Activated CD8-positive, alpha-beta T cell treated with anti-CD3 and anti-CD28 coated beads for 36 hours (primary cell): ENCODE results near the gene KCNK7. TPM values are rescaled to one million over a fixed set of nuclear protein-coding genes. Genes with fewer than 3 reads are reported as not detected.
A peak's percentile ranks its signal among the peaks of the same experiment; 100 is the strongest.

Experiments
- ATAC-seq: fragments of 200-7000 bp; cut with Tn5 transposase; one replicate; pipeline ENCODE4 v1.10.0; 2021; ENCODE audit warnings: mild to moderate bottlenecking, moderate library complexity
- CTCF ChIA-PET: fragments of 350-600 bp; sonication (Branson Sonifier 250); formaldehyde crosslinking; loops from one replicate; lab custom pipeline; 2021; ENCODE audit warnings: antibody characterized with exemption; lab: Charles Lee
- POLR2A ChIA-PET: fragments of 350-600 bp; sonication (Branson Sonifier 250); formaldehyde crosslinking; loops from one replicate; lab custom pipeline; 2021; ENCODE audit warnings: antibody characterized with exemption; lab: Charles Lee
- DNase-seq: peaks from one replicate; pipeline ENCODE4 v3.0.0-alpha.2; 2020
- H3K27ac Mint-ChIP-seq: one replicate; pipeline ENCODE4 v1.8.0; 2021; ENCODE audit warnings: mild to moderate bottlenecking, mixed read lengths
- H3K27me3 Mint-ChIP-seq: one replicate; pipeline ENCODE4 v1.8.0; 2021; ENCODE audit warnings: mixed read lengths
- H3K36me3 Mint-ChIP-seq: one replicate; pipeline ENCODE4 v1.8.0; 2021; ENCODE audit warnings: low read depth, mixed read lengths
- H3K4me1 Mint-ChIP-seq: one replicate; pipeline ENCODE4 v1.8.0; 2021; ENCODE audit warnings: low read depth, mixed read lengths
- H3K4me3 Mint-ChIP-seq: one replicate; pipeline ENCODE4 v1.8.0; 2021; ENCODE audit warnings: mild to moderate bottlenecking, moderate library complexity, mixed read lengths
- H3K9me3 Mint-ChIP-seq: one replicate; pipeline ENCODE4 v1.8.0; 2021; ENCODE audit warnings: mixed read lengths
- CTCF ChIP-seq: fragments of 200-600 bp; IDR thresholded peaks from one replicate; pipeline ENCODE4 v1.8.0; 2022; ENCODE audit warnings: antibody characterized with exemption, mild to moderate bottlenecking
- intact Hi-C: fragments of 100-400 bp; cut with micrococcal nuclease; formaldehyde crosslinking; loops from one replicate; pipeline ENCODE4 v1.10.0; 2022
- total RNA-seq, 2 experiments: library from RNA; stranded (reverse); gene quantifications; one replicate each; pipeline ENCODE4 v1.2.3, GENCODE V29; 2021

KCNK7 gene
- total RNA-seq, 2 experiments from 2014 or later = 0.77 TPM; not detected in 1

DNA sequence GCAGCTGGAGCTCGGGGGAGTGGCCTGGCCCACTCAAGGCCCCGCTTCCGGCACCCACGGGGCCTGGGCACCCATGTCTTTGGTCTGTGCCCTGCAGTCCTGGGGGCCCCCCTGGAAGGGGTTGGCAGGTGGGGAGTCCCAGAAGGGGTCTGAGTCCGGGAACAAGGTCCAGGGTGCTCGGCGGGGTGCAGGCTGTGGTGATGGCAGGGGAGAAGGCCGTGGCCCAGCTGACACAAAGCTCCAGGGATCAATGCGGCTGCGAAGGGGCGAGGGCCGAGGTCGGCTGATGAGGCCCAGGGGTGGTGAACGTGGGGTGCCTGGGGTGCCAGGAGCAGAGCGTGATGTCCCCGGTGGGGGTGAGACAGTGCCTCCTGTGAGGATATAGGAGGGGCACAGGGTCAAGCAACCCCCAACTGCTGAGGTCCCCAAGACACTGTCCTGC lies 2.7 kb upstream of the KCNK7 start:
- intact Hi-C loops = no loop called here
- ATAC-seq = no peak
- no peaks in the 10 kb centered on the region for H3K9me3 Mint-ChIP-seq
- peaks cover 4% of the 10 kb centered on the region for H3K36me3 Mint-ChIP-seq
- TF ChIP-seq CTCF = no peak
- no peak for DNase-seq
- no peak overlapping the region for H3K4me3 Mint-ChIP-seq
- ChIA-PET POLR2A (interaction anchor here (1.5 kb wide), 1 partner anchor 11 kb away, joined by 4 read pairs; no protein-coding TSS in a partner anchor), CTCF (interaction anchor here (1.3 to 1.7 kb wide), 3 partner anchors 10 to 268 kb away, joined by 3 to 5 read pairs (median 4); partner anchors contain the start of gene FAM89B)
- peaks cover 12% of the 10 kb centered on the region for H3K4me1 Mint-ChIP-seq
- no peak overlapping the region for H3K27ac Mint-ChIP-seq
- no peaks in the 10 kb centered on the region for H3K27me3 Mint-ChIP-seq

DNA sequence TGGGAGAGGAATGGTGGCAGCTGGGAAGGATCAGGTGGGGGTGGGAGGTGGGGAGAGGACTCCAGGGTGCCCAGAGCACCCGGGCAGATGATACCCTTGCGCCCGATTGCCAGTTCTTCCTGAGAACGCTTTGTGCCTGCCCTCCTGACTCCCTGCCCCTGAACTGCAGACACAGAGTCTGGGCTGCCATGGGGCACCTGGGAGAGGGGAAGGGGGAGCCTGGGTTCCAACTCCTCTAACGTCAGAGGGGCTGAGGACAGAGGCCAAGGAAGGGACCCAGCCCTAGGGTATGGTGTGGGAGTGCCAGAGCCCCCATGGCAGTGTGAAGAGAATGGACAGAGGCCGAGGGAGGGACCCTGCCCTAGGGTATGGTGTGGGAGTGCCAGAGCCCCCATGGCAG lies 920 bp upstream of the KCNK7 start:
- H3K36me3 Mint-ChIP-seq = peaks cover 5% of the 10 kb centered on the region
- H3K4me1 Mint-ChIP-seq = peaks cover 12% of the 10 kb centered on the region
- CTCF ChIA-PET = interaction anchor here (1.6 to 5.3 kb wide), 4 partner anchors 9 to 56 kb away, joined by 5 to 47 read pairs (median 6); partner anchors contain the start of gene MAP3K11
- H3K27ac Mint-ChIP-seq = no peak overlapping the region
- H3K9me3 Mint-ChIP-seq = no peaks in the 10 kb centered on the region
- POLR2A ChIA-PET = interaction anchor here (0.6 to 5.7 kb wide), 5 partner anchors 9 to 463 kb away, joined by 3 to 39 read pairs (median 8); partner anchors contain the start of genes EHBP1L1 and MAP3K11
- ATAC-seq = no peak
- DNase-seq = no peak
- H3K4me3 Mint-ChIP-seq = no peak overlapping the region
- intact Hi-C loops = no loop called here
- no peaks in the 10 kb centered on the region for H3K27me3 Mint-ChIP-seq
- no peak for TF ChIP-seq CTCF

DNA sequence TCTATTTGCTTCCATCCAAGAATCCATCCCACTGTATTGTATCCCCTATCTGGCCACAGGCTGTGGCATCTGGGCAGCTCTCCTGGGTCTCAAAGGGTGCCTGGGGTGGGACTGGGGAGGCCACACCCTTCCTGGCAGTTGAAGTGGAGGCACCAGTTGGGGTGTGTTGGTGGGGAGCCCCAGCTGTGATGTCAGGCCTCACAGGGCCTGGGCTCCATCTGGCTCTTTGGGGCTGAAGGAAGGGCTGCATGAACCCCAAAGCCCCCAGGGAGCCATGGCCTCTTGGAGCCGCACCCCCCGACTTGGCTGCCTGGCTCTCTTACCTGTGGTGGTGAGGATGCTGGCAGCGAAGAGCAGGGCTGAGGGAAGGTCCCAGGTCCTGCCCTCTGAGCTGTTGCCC lies 469 bp downstream of the KCNK7 start:
- ATAC-seq (peak; percentile 11), DNase-seq (no peak)
- no peak for TF ChIP-seq CTCF
- H3K27ac Mint-ChIP-seq = no peak overlapping the region
- H3K4me1 Mint-ChIP-seq = peaks cover 16% of the 10 kb centered on the region
- ChIA-PET CTCF (interaction anchor here (1.4 to 5.3 kb wide), 6 partner anchors 9 to 185 kb away, joined by 3 to 47 read pairs (median 18); partner anchors contain the start of gene MAP3K11), POLR2A (interaction anchor here (0.6 to 5.7 kb wide), 8 partner anchors 8 to 55 kb away, joined by 3 to 39 read pairs (median 6); partner anchors contain the start of genes EHBP1L1, MAP3K11 and PCNX3)
- intact Hi-C loops = loop anchor here (2.0 kb wide), 1 partner anchor 14 kb away; no protein-coding TSS in a partner anchor
- no peaks in the 10 kb centered on the region for H3K27me3 Mint-ChIP-seq
- no peaks in the 10 kb centered on the region for H3K9me3 Mint-ChIP-seq
- H3K4me3 Mint-ChIP-seq = no peak overlapping the region
- H3K36me3 Mint-ChIP-seq = peaks cover 11% of the 10 kb centered on the region

DNA sequence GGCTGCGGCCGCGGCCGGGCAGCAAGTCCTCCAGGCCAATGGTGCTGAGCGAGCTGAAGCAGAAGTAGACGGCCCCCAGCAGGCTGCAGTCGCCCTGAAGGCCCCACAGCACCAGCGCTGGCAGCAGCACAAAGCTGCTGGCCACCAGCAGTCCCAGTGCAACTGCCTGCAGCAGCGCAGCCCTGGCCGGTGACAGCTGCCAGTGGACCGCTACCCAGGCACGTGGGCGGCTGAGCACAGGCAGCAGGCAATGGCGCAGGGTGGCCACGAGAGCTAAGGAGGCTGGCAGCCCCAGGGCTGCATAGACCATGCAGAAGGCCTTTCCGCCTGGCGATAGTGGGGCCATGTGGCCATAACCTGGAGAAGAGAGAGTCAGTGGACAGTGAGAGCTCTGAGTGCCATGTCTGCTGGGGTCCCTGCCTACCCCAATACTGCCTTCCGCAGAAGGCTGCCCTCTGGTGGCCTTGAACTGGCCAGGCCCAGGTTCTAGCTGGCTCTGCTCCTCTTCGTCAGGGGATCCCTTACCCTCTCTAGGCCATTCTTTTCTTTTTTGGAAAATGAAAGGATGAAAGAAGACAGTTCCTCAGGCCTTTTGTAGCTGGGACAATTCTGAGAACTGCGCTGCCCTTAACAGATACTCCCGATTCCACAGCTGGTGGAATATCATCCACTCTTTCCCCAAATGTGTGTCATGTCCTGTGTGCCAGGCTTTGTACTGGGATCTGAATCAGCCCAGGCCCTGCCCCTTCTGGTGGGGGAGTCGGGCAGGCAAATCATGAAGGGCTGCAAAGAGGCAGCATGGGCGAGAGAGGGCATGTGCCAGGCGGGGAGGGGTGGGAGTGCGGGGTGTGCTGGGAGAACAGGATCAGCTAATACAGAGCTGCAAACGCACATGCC lies 1.8 kb downstream of the KCNK7 start:
- peak; percentile 73 for DNase-seq
- Mint-ChIP-seq H3K4me3 (no peak overlapping the region), H3K36me3 (peaks cover 14% of the 10 kb centered on the region), H3K9me3 (no peaks in the 10 kb centered on the region), H3K27me3 (no peaks in the 10 kb centered on the region), H3K27ac (no peak overlapping the region), H3K4me1 (peaks cover 29% of the 10 kb centered on the region)
- intact Hi-C loops = loop anchor here (2.0 kb wide), 1 partner anchor 15 kb away; no protein-coding TSS in a partner anchor
- POLR2A ChIA-PET = interaction anchor here (0.7 to 5.7 kb wide), 16 partner anchors 11 to 94 kb away, joined by 3 to 39 read pairs (median 6); partner anchors contain the start of genes EHBP1L1, FAM89B, MALAT1 and MAP3K11
- CTCF ChIA-PET = interaction anchor here (0.6 to 5.3 kb wide), 28 partner anchors 8 to 264 kb away, joined by 3 to 47 read pairs (median 4); partner anchors contain the start of genes EHBP1L1, FAM89B, MAP3K11 and PCNX3
- TF ChIP-seq CTCF = peak; percentile 80
- ATAC-seq = peak; percentile 24
